GM12865 (cell line): ENCODE measurements around the gene SLC5A10.
A peak's percentile ranks its signal among the peaks of the same experiment; 100 is the strongest.

Source experiments
- DNase-seq: peaks from one replicate; pipeline ENCODE4 v3.0.0; 2010; ENCODE audit warnings: low read depth
- H3K4me3 ChIP-seq: 2 replicates; pipeline ENCODE4 v1.5.1; 2011; ENCODE audit warnings: mild to moderate bottlenecking, low read depth, low read length, control low read depth
- CTCF ChIP-seq: IDR thresholded peaks from 2 replicates; pipeline ENCODE4 v1.5.1; 2011; ENCODE audit warnings: low read length, control low read depth, low read depth, inconsistent platforms; ENCODE audit not compliant: insufficient read depth; ENCODE audit errors: missing control alignments

Gene SLC5A10

GRCh38 chr17:18988546-18989173, 36.7 kb downstream of the SLC5A10 start:
- no peak for DNase-seq
- TF ChIP-seq CTCF = no peak
- no peak overlapping the region for H3K4me3 ChIP-seq

- H3K4me3 ChIP-seq = no peak overlapping the region
- no peak for DNase-seq
- no peak for TF ChIP-seq CTCF
These were observed 38.4 kb downstream of the SLC5A10 start for GRCh38 chr17:18990331-18990730.

GRCh38 chr17:18991531-18992315, 39.8 kb downstream of the SLC5A10 start:
- H3K4me3 ChIP-seq = no peak overlapping the region
- DNase-seq = no peak
- no peak for TF ChIP-seq CTCF

GRCh38 chr17:18992454-18993130, 40.6 kb downstream of the SLC5A10 start:
- no peak overlapping the region for H3K4me3 ChIP-seq
- DNase-seq = peak; percentile 56

GRCh38 chr17:18993905-18994526, 42.1 kb downstream of the SLC5A10 start:
- DNase-seq = no peak
- no peak overlapping the region for H3K4me3 ChIP-seq
- TF ChIP-seq CTCF = no peak

More at GRCh38 chr17:18992454-18993130, 40.6 kb downstream of the SLC5A10 start:
- TF ChIP-seq CTCF = no peak

GRCh38 chr17:18994631-18995030, 42.7 kb downstream of the SLC5A10 start:
- no peak overlapping the region for H3K4me3 ChIP-seq
- TF ChIP-seq CTCF = no peak
- DNase-seq = no peak
